Panc1 (cell line): ENCODE measurements around the gene MRTFA. TPM values are rescaled to one million over a fixed set of nuclear protein-coding genes. Genes with fewer than 3 reads are reported as not detected.

Experiments
- ATAC-seq: fragments of 200-7000 bp; cut with Tn5 transposase; 2 replicates; pipeline ENCODE4 v1.9.1; 2020; ENCODE audit warnings: mild to moderate bottlenecking, moderate library complexity
- BruUV-seq: library from RNA; stranded (reverse); fragments of 400-500 nt; replicated peaks from 2 replicates; lab custom pipeline; 2021; lab: Mats Ljungman, UMichigan
- CTCF ChIA-PET: fragments of 300-600 bp; sonication (Branson Sonifier 250); formaldehyde crosslinking; loops from one replicate; lab custom pipeline; 2022; ENCODE audit warnings: antibody characterized with exemption; lab: Charles Lee
- POLR2A ChIA-PET: fragments of 300-600 bp; sonication (Branson Sonifier 250); formaldehyde crosslinking; loops from one replicate; lab custom pipeline; 2022; ENCODE audit warnings: antibody characterized with exemption; lab: Charles Lee
- DNase-seq: peaks from one replicate; pipeline ENCODE4 v3.0.0-alpha.2; 2010; ENCODE audit warnings: low read depth, low spot score
- H3K27ac ChIP-seq: 2 replicates; pipeline ENCODE4 v1.5.1; 2011; ENCODE audit warnings: mild to moderate bottlenecking, low read length, inconsistent platforms
- H3K27me3 ChIP-seq: fragments of 200-500 bp; sonication (Bioruptor generic); 2 replicates; pipeline ENCODE4 v1.6.0; 2014; ENCODE audit warnings: low read length, inconsistent platforms; ENCODE audit not compliant: control insufficient read depth, insufficient read depth
- H3K36me3 ChIP-seq: fragments of 200-500 bp; sonication (Bioruptor generic); 2 replicates; pipeline ENCODE4 v1.5.1; 2014; ENCODE audit warnings: inconsistent platforms, mild to moderate bottlenecking, low read length, moderate library complexity; ENCODE audit not compliant: control insufficient read depth, insufficient read depth
- H3K4me1 ChIP-seq: 2 replicates; pipeline ENCODE4 v1.5.1; 2011; ENCODE audit warnings: inconsistent platforms, mild to moderate bottlenecking, low read length, moderate library complexity; ENCODE audit not compliant: control insufficient read depth, insufficient read depth
- H3K4me3 ChIP-seq, 2 experiments: 2 replicates each; pipeline ENCODE4 v1.5.1; 2011 to 2012; ENCODE audit warnings: low read depth in 2 of 2, low read length in 2 of 2, mild to moderate bottlenecking in 2 of 2, inconsistent platforms in 1 of 2, moderate library complexity in 1 of 2
- H3K9me3 ChIP-seq: fragments of 200-500 bp; sonication (Bioruptor generic); 2 replicates; pipeline ENCODE4 v1.5.1; 2014; ENCODE audit warnings: low read depth, mild to moderate bottlenecking, inconsistent platforms, low read length, moderate library complexity; ENCODE audit not compliant: control insufficient read depth, insufficient read depth
- CTCF ChIP-seq: fragments of 450-650 bp; IDR thresholded peaks from 2 replicates; pipeline ENCODE4 v1.5.1; 2017; ENCODE audit warnings: mild to moderate bottlenecking
- POLR2AphosphoS5 ChIP-seq: IDR thresholded peaks from 2 replicates; pipeline ENCODE4 v1.6.1; 2012; ENCODE audit warnings: mild to moderate bottlenecking, low read depth, low read length, moderate library complexity
- SIN3A ChIP-seq: IDR thresholded peaks from 2 replicates; pipeline ENCODE4 v1.6.1; 2012; ENCODE audit warnings: low read depth, mild to moderate bottlenecking, low read length, moderate library complexity, borderline replicate concordance; ENCODE audit not compliant: insufficient read depth
- TCF7L2 ChIP-seq: IDR thresholded peaks from 2 replicates; pipeline ENCODE4 v1.6.1; 2011; ENCODE audit warnings: mild to moderate bottlenecking, low read depth, low read length, inconsistent platforms
- in situ Hi-C: cut with HindIII; loops from 2 replicates; pipeline ENCODE4 v1.10.0; 2016; ENCODE audit warnings: low sequenced_read_pairs, low pct_unique_long_range_greater_than_20kb
- intact Hi-C: fragments of 100-400 bp; cut with micrococcal nuclease; formaldehyde crosslinking; loops from one replicate; pipeline ENCODE4 v1.10.0; 2022; ENCODE audit not compliant: unreplicated experiment
- total RNA-seq: library from RNA; stranded (reverse); gene quantifications from one replicate; pipeline ENCODE4 v1.2.1, GENCODE V29; 2021; ENCODE audit not compliant: unreplicated experiment
- TF ChIP-seq, protein P1 (sequence below), 2 experiments: IDR thresholded peaks; 2 replicates each; pipeline ENCODE4 v1.6.1; 2011 to 2012; ENCODE audit warnings: low read depth in 2 of 2, control low read depth in 1 of 2, low read length in 1 of 2, mild to moderate bottlenecking in 1 of 2, moderate library complexity in 1 of 2; ENCODE audit not compliant: insufficient read depth in 1 of 2

The MRTFA gene
- total RNA-seq, 1 experiment from 2014 or later: 62.1 TPM

- in situ Hi-C loops: no loop called here
- POLR2A ChIA-PET: no interaction called here
These were observed 36.5 kb upstream of the MRTFA start for GRCh38 chr22:40673017-40673416.

GRCh38 chr22:40671796-40672360 is 35.4 kb upstream of the MRTFA start:
- Histone ChIP-seq H3K36me3 (no peaks in the 10 kb centered on the region), H3K27ac (no peak overlapping the region), H3K4me1 (no peaks in the 10 kb centered on the region), H3K9me3 (no peaks in the 10 kb centered on the region), H3K4me3 (no peak overlapping the region), H3K27me3 (no peaks in the 10 kb centered on the region)
- in situ Hi-C loops: no loop called here
- DNase-seq: no peak
- TF ChIP-seq, protein P1, sequence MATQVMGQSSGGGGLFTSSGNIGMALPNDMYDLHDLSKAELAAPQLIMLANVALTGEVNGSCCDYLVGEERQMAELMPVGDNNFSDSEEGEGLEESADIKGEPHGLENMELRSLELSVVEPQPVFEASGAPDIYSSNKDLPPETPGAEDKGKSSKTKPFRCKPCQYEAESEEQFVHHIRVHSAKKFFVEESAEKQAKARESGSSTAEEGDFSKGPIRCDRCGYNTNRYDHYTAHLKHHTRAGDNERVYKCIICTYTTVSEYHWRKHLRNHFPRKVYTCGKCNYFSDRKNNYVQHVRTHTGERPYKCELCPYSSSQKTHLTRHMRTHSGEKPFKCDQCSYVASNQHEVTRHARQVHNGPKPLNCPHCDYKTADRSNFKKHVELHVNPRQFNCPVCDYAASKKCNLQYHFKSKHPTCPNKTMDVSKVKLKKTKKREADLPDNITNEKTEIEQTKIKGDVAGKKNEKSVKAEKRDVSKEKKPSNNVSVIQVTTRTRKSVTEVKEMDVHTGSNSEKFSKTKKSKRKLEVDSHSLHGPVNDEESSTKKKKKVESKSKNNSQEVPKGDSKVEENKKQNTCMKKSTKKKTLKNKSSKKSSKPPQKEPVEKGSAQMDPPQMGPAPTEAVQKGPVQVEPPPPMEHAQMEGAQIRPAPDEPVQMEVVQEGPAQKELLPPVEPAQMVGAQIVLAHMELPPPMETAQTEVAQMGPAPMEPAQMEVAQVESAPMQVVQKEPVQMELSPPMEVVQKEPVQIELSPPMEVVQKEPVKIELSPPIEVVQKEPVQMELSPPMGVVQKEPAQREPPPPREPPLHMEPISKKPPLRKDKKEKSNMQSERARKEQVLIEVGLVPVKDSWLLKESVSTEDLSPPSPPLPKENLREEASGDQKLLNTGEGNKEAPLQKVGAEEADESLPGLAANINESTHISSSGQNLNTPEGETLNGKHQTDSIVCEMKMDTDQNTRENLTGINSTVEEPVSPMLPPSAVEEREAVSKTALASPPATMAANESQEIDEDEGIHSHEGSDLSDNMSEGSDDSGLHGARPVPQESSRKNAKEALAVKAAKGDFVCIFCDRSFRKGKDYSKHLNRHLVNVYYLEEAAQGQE (IDR thresholded peaks at IDR 0.05; ENCODE audit: insufficient read depth in 1 of 2, low read depth in 2 of 2, low read length in 1 of 2): no peak
- TF ChIP-seq SIN3A (no peak), TCF7L2 (no peak), CTCF (no peak), POLR2AphosphoS5 (no peak)
- no peak for ATAC-seq
- ChIA-PET CTCF (interaction anchor here (0.7 kb wide), 1 partner anchor 204 kb away, joined by 3 read pairs; no protein-coding TSS in a partner anchor), POLR2A (interaction anchor here (0.7 kb wide), 1 partner anchor 20 kb away, joined by 3 read pairs; no protein-coding TSS in a partner anchor)
- no TSS peak for BruUV-seq
- intact Hi-C loops: no loop called here

More at GRCh38 chr22:40673017-40673416, 36.5 kb upstream of the MRTFA start:
- no peaks in the 10 kb centered on the region for H3K27me3 ChIP-seq
- DNase-seq (no peak), ATAC-seq (no peak)
- BruUV-seq: no TSS peak
- H3K9me3 ChIP-seq: no peaks in the 10 kb centered on the region
- no peaks in the 10 kb centered on the region for H3K36me3 ChIP-seq
- TF ChIP-seq TCF7L2 (no peak), SIN3A (no peak), CTCF (no peak), POLR2AphosphoS5 (no peak)
- TF ChIP-seq, protein P1 (IDR thresholded peaks at IDR 0.05; ENCODE audit: insufficient read depth in 1 of 2, low read depth in 2 of 2, low read length in 1 of 2): no peak
- intact Hi-C loops: no loop called here
- no peak overlapping the region for H3K4me3 ChIP-seq
- no peak overlapping the region for H3K27ac ChIP-seq
- no peaks in the 10 kb centered on the region for H3K4me1 ChIP-seq
- CTCF ChIA-PET: no interaction called here
